PC-3 (cell line): ENCODE data around the gene CIBAR2.

Experiments used
- EZH2 ChIP-seq: fragments of 300-600 bp; sonication (generic); IDR thresholded peaks from one replicate; pipeline ENCODE4 v1.6.1; 2017; ENCODE audit warnings: antibody characterized with exemption, mild to moderate bottlenecking, low read length; ENCODE audit not compliant: unreplicated experiment
- EZH2phosphoT487 ChIP-seq: fragments of 300-600 bp; sonication (generic); IDR thresholded peaks from 2 replicates; pipeline ENCODE4 v1.6.1; 2018; ENCODE audit warnings: mild to moderate bottlenecking, antibody characterized with exemption, low read length, borderline replicate concordance
- TF ChIP-seq, protein P1 (sequence below): fragments of 300-600 bp; sonication (generic); conservative IDR thresholded peaks from 2 replicates; pipeline ENCODE4 v1.5.1; 2017; ENCODE audit warnings: antibody characterized with exemption, low read depth, mild to moderate bottlenecking, low read length

DNA sequence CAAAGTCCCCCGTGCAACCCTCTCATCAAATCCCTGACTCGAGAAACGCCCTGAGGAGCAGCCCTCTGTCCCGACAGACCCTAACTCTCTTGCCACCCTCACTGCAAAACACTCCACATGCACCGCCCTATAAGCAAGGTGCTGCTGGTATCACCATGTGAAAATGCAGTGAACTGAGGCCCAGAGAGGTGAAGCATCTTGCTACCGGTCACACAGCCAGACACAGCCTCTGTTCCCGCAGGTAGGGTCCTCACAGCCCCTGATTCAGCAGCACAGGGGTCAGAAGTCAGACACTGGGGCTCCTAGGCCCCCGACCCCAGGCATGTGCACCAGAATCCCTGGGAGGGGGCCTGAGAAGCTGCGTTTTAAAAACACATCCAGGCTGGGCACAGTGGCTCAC lies 1.1 kb downstream of the CIBAR2 start:
- TF ChIP-seq, protein P1, sequence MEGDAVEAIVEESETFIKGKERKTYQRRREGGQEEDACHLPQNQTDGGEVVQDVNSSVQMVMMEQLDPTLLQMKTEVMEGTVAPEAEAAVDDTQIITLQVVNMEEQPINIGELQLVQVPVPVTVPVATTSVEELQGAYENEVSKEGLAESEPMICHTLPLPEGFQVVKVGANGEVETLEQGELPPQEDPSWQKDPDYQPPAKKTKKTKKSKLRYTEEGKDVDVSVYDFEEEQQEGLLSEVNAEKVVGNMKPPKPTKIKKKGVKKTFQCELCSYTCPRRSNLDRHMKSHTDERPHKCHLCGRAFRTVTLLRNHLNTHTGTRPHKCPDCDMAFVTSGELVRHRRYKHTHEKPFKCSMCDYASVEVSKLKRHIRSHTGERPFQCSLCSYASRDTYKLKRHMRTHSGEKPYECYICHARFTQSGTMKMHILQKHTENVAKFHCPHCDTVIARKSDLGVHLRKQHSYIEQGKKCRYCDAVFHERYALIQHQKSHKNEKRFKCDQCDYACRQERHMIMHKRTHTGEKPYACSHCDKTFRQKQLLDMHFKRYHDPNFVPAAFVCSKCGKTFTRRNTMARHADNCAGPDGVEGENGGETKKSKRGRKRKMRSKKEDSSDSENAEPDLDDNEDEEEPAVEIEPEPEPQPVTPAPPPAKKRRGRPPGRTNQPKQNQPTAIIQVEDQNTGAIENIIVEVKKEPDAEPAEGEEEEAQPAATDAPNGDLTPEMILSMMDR, result no peak
- no peak for TF ChIP-seq EZH2phosphoT487
- no peak for TF ChIP-seq EZH2
